NB4 (cell line): ENCODE results near the gene CAPG.

ENCODE experiments used
- MYC ChIP-seq: IDR thresholded peaks from 2 replicates; pipeline ENCODE4 v1.6.1; 2011; ENCODE audit warnings: low read depth, low read length
- POLR2A ChIP-seq: IDR thresholded peaks from 2 replicates; pipeline ENCODE4 v1.6.1; 2011; ENCODE audit warnings: mild to moderate bottlenecking; ENCODE audit not compliant: insufficient read length; ENCODE audit errors: extremely low read depth
- TF ChIP-seq, protein P1 (sequence below): IDR thresholded peaks from one replicate; pipeline ENCODE4 v1.5.1; 2012; ENCODE audit warnings: low read depth, low read length

DNA sequence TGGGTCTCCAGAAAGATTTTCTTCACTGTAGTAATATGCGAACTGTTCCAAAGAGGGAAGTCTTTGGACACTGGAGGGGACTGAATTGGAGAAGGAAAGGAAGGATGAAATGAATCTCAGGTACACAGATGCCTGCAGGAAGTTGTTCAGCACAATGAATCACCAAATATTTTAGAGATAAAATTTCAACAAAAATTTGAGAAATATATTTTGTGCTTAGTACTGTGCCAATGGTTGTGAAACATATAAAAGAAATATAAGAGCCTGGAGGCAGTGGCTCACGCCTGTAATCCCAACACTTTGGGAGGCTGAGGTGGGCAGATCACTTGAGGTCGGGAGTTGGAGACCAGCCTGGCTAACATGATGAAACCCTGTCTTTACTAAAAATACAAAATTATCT is 52.4 kb downstream of the CAPG start:
- TF ChIP-seq, protein P1, sequence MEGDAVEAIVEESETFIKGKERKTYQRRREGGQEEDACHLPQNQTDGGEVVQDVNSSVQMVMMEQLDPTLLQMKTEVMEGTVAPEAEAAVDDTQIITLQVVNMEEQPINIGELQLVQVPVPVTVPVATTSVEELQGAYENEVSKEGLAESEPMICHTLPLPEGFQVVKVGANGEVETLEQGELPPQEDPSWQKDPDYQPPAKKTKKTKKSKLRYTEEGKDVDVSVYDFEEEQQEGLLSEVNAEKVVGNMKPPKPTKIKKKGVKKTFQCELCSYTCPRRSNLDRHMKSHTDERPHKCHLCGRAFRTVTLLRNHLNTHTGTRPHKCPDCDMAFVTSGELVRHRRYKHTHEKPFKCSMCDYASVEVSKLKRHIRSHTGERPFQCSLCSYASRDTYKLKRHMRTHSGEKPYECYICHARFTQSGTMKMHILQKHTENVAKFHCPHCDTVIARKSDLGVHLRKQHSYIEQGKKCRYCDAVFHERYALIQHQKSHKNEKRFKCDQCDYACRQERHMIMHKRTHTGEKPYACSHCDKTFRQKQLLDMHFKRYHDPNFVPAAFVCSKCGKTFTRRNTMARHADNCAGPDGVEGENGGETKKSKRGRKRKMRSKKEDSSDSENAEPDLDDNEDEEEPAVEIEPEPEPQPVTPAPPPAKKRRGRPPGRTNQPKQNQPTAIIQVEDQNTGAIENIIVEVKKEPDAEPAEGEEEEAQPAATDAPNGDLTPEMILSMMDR = no peak
- TF ChIP-seq POLR2A = no peak
- no peak for TF ChIP-seq MYC
